ENCODE data around the gene RGMB.

RGMB gene

DNA sequence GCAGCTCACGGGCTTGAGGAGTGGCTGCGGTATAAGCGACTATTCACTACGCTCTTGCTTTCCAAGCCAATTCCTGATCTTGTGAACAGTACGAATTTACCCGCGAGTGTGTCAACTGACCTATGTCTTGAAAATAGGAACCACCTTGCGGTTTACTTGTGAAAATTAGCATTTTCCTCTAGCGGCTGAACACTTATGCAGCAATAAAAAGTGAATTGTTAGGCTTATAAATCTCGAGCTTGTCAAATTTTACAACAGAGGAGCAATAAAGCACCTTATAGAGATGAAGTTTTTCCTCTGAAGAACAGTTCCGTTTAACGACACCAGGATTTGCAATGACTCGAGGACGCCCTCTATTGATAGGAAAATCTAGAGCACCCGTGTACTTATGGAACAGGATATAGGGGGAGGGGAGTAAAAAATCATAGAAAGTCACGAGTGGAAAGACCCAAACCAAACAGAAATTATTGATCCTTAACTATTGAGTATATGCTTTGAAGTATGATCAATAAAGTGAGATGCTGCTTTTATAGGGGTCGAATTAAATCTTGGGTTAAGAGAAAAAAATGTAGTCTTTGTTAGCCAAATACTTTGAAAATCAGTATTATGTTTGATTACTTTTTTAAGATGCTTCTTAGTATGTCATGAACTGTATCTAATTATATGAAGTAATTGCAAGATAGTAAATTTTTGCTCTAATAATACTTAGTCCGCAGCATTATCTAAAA, 1.9 kb upstream of the RGMB start:
- Histone ChIP-seq H3K79me2 (ENCODE audit: insufficient read depth, low read depth) (peaks cover 22% of the 10 kb centered on the region), H3K27ac (no peak overlapping the region; the same call in 1 of the 2 replicates), H3K36me3 (ENCODE audit: insufficient read depth) (no peaks in the 10 kb centered on the region), H3K4me1 (ENCODE audit: low read depth, poor library complexity, severe bottlenecking) (peaks cover 24% of the 10 kb centered on the region), H3K4me2 (peak overlapping the region; percentile 81), H3K27me3 (ENCODE audit: insufficient read depth, low read depth) (no peaks in the 10 kb centered on the region), H4K20me1 (ENCODE audit: insufficient read depth) (peaks cover 17% of the 10 kb centered on the region), H3K4me3 (IDR thresholded peaks at IDR 0.05; ENCODE audit: insufficient read depth, low read depth, low read length) (no peak overlapping the region), H2AFZ (ENCODE audit: low read depth) (peak overlapping the region; percentile 97; the same call in 1 of the 2 replicates), H3K9ac (peak overlapping the region; percentile 28; the same call in 1 of the 2 replicates)
- TF ChIP-seq, protein P1, sequence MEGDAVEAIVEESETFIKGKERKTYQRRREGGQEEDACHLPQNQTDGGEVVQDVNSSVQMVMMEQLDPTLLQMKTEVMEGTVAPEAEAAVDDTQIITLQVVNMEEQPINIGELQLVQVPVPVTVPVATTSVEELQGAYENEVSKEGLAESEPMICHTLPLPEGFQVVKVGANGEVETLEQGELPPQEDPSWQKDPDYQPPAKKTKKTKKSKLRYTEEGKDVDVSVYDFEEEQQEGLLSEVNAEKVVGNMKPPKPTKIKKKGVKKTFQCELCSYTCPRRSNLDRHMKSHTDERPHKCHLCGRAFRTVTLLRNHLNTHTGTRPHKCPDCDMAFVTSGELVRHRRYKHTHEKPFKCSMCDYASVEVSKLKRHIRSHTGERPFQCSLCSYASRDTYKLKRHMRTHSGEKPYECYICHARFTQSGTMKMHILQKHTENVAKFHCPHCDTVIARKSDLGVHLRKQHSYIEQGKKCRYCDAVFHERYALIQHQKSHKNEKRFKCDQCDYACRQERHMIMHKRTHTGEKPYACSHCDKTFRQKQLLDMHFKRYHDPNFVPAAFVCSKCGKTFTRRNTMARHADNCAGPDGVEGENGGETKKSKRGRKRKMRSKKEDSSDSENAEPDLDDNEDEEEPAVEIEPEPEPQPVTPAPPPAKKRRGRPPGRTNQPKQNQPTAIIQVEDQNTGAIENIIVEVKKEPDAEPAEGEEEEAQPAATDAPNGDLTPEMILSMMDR (conservative IDR thresholded peaks at IDR 0.05; ENCODE audit: low read depth, low read length), result peak; percentile 96

DNA sequence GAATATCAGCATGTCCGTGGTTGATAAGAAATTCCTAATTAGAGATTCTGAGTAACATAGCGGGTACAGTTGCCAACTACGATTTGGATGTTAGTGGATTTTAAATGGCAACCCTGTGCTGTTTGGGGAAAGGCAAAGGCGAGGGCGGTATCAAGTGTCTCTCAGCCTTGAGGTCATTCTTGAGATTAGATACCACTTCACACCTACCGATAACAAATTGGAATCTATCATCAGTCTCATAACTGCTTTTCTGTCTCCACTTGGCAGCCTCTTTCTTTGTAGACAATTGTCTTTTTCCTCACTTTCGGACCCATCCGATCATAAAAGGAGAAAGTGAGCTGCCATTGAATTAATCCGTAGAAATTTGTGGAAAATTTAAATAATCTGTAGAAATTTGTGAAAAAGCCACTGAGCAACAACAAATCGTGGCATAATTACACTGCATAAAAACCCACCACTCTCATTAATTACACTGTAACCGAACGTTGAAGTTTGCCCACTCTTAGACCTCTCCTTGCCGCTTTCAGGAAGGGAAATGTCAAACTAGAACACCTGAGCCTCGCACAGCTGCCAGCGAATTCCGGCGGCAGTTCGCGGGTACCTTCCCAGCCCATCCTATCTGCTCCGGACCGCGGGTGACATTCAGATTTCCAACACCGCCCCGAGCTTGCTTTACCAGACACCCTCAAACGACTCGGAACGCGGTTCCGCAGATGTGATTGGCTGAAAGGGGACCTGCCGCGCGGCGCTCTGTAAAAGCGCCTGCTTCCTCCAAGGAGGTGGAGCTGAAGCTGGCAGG, 849 bp upstream of the RGMB start:
- Histone ChIP-seq H3K4me1 (ENCODE audit: low read depth, poor library complexity, severe bottlenecking) (peaks cover 31% of the 10 kb centered on the region), H3K27me3 (ENCODE audit: insufficient read depth, low read depth) (no peaks in the 10 kb centered on the region), H4K20me1 (ENCODE audit: insufficient read depth) (peaks cover 24% of the 10 kb centered on the region), H3K36me3 (ENCODE audit: insufficient read depth) (no peaks in the 10 kb centered on the region), H3K4me2 (peak overlapping the region; percentile 81), H2AFZ (ENCODE audit: low read depth) (peak overlapping the region; percentile 86), H3K9ac (peak overlapping the region; percentile 87), H3K79me2 (ENCODE audit: insufficient read depth, low read depth) (peaks cover 32% of the 10 kb centered on the region), H3K27ac (peak overlapping the region; percentile 88), H3K4me3 (IDR thresholded peaks at IDR 0.05; ENCODE audit: insufficient read depth, low read depth, low read length) (no peak overlapping the region)
- TF ChIP-seq, protein P1 (conservative IDR thresholded peaks at IDR 0.05; ENCODE audit: low read depth, low read length), result no peak; the same call in 1 of the 2 replicates

DNA sequence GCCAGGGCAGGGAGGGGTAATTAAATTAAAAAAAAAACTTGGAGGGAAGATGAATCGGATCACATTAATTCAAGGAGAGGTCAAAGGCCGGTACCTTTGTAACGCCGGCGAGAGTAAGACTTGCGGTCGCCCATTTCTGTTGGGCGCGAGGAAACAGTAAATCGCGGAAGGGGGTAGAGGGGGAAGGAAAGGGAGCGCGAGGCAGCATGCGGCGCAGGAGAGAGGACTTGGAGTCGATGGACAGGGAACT, 324 bp upstream of the RGMB start:
- H3K9ac ChIP-seq, result peak overlapping the region; percentile 87
- H2AFZ ChIP-seq (ENCODE audit: low read depth), result peak overlapping the region; percentile 86
- peak overlapping the region; percentile 81; the same call in 1 of the 2 replicates for H3K4me2 ChIP-seq
- H3K79me2 ChIP-seq (ENCODE audit: insufficient read depth, low read depth), result peaks cover 38% of the 10 kb centered on the region
- H3K36me3 ChIP-seq (ENCODE audit: insufficient read depth), result no peaks in the 10 kb centered on the region
- H3K27me3 ChIP-seq (ENCODE audit: insufficient read depth, low read depth), result no peaks in the 10 kb centered on the region
- H3K4me1 ChIP-seq (ENCODE audit: low read depth, poor library complexity, severe bottlenecking), result peaks cover 35% of the 10 kb centered on the region
- no peak overlapping the region for H3K4me3 ChIP-seq (IDR thresholded peaks at IDR 0.05; ENCODE audit: insufficient read depth, low read depth, low read length)
- TF ChIP-seq, protein P1 (conservative IDR thresholded peaks at IDR 0.05; ENCODE audit: low read depth, low read length), result no peak
- H4K20me1 ChIP-seq (ENCODE audit: insufficient read depth), result peaks cover 30% of the 10 kb centered on the region
- H3K27ac ChIP-seq, result peak overlapping the region; percentile 88

DNA sequence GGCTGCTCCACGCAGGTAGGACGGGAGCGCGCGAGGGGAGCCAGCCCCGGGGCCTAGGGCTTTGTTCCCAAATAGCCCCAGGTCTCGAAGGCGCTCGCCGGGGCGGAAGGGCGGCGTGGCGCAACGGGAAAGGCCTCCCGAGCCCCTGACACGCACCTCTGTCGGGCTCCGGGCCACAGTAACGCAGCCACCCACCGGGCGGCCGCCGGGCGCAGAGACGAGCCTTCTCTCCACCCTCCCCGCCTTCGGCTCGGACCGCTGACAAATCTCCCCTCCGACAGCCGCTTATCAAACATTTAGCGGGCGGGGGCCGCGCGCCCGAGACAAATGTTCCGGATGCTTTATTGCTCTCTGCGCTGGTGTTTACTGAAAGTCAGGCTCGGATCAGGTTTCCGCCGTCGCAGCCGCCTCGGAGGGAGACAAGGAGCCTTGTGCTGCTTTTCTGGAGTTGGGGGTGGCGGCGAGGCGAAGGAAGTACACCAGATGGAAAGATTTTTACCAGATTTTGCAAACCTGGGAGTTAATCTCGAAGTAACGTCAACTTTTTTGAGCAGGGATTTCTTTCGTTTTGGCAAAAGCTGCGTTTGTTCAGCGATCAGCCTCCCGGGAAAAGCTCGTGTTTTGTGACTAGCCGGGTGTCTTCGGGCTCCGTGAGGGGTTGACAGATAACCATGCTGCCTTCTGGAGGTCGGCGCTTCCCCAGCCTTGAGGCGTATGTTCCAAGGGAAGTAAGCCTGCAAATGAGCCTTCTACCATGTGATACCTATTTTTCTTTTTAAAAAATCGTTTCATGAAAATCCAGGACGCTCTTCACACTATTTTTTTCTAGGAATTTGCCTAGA, 950 bp downstream of the RGMB start:
- Histone ChIP-seq H3K27me3 (ENCODE audit: insufficient read depth, low read depth) (no peaks in the 10 kb centered on the region), H3K27ac (peak overlapping the region; percentile 88), H3K36me3 (ENCODE audit: insufficient read depth) (no peaks in the 10 kb centered on the region), H3K4me1 (ENCODE audit: low read depth, poor library complexity, severe bottlenecking) (peaks cover 41% of the 10 kb centered on the region), H3K4me2 (peak overlapping the region; percentile 58), H3K9ac (peak overlapping the region; percentile 87), H3K4me3 (IDR thresholded peaks at IDR 0.05; ENCODE audit: insufficient read depth, low read depth, low read length) (no peak overlapping the region), H3K79me2 (ENCODE audit: insufficient read depth, low read depth) (peaks cover 50% of the 10 kb centered on the region), H2AFZ (ENCODE audit: low read depth) (peak overlapping the region; percentile 86), H4K20me1 (ENCODE audit: insufficient read depth) (peaks cover 37% of the 10 kb centered on the region)
- TF ChIP-seq, protein P1 (conservative IDR thresholded peaks at IDR 0.05; ENCODE audit: low read depth, low read length), result no peak

All from KMS-11 (cell line).